GM12873 (cell line): ENCODE data around the gene CFP.

Source experiments
- CTCF ChIP-seq: IDR thresholded peaks from 2 replicates; pipeline ENCODE4 v1.5.1; 2012; ENCODE audit warnings: low read depth, mild to moderate bottlenecking, moderate library complexity, low read length, control low read depth; ENCODE audit not compliant: insufficient read depth; ENCODE audit errors: missing control alignments

Gene CFP

GRCh38 chrX:47583240-47583861 lies 46.4 kb downstream of the CFP start:
- no peak for TF ChIP-seq CTCF

GRCh38 chrX:47581731-47582647 lies 47.7 kb downstream of the CFP start, which contains the start of gene TIMP1:
TIMP1 (plus strand) TSS chrX:47582436; CDS start chrX:47583416, 980 bp downstream.
- no peak for TF ChIP-seq CTCF

GRCh38 chrX:47579537-47579936 lies 50.2 kb downstream of the CFP start:
- TF ChIP-seq CTCF: no peak

- TF ChIP-seq CTCF: no peak
These were observed 51.0 kb downstream of the CFP start for GRCh38 chrX:47578692-47579091.

- no peak for TF ChIP-seq CTCF
These were observed 51.8 kb downstream of the CFP start for GRCh38 chrX:47577901-47578300.

- no peak for TF ChIP-seq CTCF
These were observed 52.3 kb downstream of the CFP start for GRCh38 chrX:47577424-47577823.
